Activated naive CD8-positive, alpha-beta T cell treated with anti-CD3 and anti-CD28 coated beads, Interleukin-2, amount 10 ng/mL, durations not matched to agents 7 days and 5 days (primary cell): ENCODE data around the gene GPHB5. TPM values are rescaled to one million over a fixed set of nuclear protein-coding genes. Genes with fewer than 3 reads are reported as not detected.

Source experiments
- ATAC-seq: fragments of 150-1000 bp; cut with Tn5 transposase; one replicate; pipeline ENCODE4 v1.10.0; 2021; ENCODE audit warnings: low read depth, moderate library complexity
- POLR2A ChIA-PET: fragments of 350-600 bp; sonication (Branson Sonifier 250); formaldehyde crosslinking; loops from one replicate; lab custom pipeline; 2021; ENCODE audit warnings: antibody characterized with exemption; lab: Charles Lee
- DNase-seq: peaks from one replicate; pipeline ENCODE4 v3.0.0; 2021
- H3K27ac Mint-ChIP-seq: one replicate; pipeline ENCODE4 v1.8.0; 2022; ENCODE audit warnings: mild to moderate bottlenecking, mixed read lengths
- H3K27me3 Mint-ChIP-seq: one replicate; pipeline ENCODE4 v1.8.0; 2022; ENCODE audit warnings: mild to moderate bottlenecking, moderate library complexity, mixed read lengths
- H3K36me3 Mint-ChIP-seq: one replicate; pipeline ENCODE4 v1.8.0; 2021; ENCODE audit warnings: mild to moderate bottlenecking, mixed read lengths
- H3K4me1 Mint-ChIP-seq: one replicate; pipeline ENCODE4 v1.8.0; 2021; ENCODE audit warnings: mixed read lengths
- H3K4me3 Mint-ChIP-seq: one replicate; pipeline ENCODE4 v1.8.0; 2022; ENCODE audit warnings: mild to moderate bottlenecking, moderate library complexity, mixed read lengths
- H3K9me3 Mint-ChIP-seq: one replicate; pipeline ENCODE4 v1.8.0; 2021; ENCODE audit warnings: mixed read lengths
- total RNA-seq, 2 experiments: library from RNA; stranded (reverse); gene quantifications; one replicate each; pipeline ENCODE4 v1.2.3, GENCODE V29; 2021

The GPHB5 gene
- total RNA-seq, 2 experiments from 2014 or later = not detected

GRCh38 chr14:63267171-63267570, 51.6 kb downstream of the GPHB5 start:
- no peaks in the 10 kb centered on the region for H3K36me3 Mint-ChIP-seq
- DNase-seq (no peak), ATAC-seq (no peak)
- H3K9me3 Mint-ChIP-seq = no peaks in the 10 kb centered on the region
- H3K4me1 Mint-ChIP-seq = no peaks in the 10 kb centered on the region
- POLR2A ChIA-PET = no interaction called here
- no peak overlapping the region for H3K4me3 Mint-ChIP-seq
- H3K27ac Mint-ChIP-seq = no peak overlapping the region
- peaks cover 8% of the 10 kb centered on the region for H3K27me3 Mint-ChIP-seq

- POLR2A ChIA-PET = no interaction called here
- H3K27ac Mint-ChIP-seq = no peak overlapping the region
- H3K36me3 Mint-ChIP-seq = no peaks in the 10 kb centered on the region
- no peak for DNase-seq
- H3K4me3 Mint-ChIP-seq = no peak overlapping the region
- no peaks in the 10 kb centered on the region for H3K9me3 Mint-ChIP-seq
- no peaks in the 10 kb centered on the region for H3K4me1 Mint-ChIP-seq
- no peak for ATAC-seq
- H3K27me3 Mint-ChIP-seq = peaks cover 10% of the 10 kb centered on the region
Measured at GRCh38 chr14:63266106-63266505, 52.6 kb downstream of the GPHB5 start.

Other genes with a start within 250 kb of the GPHB5 start
- not detected for gene RHOJ, start 114.5 kb downstream of the GPHB5 start, total RNA-seq
- 10 to 100 TPM; 46.5 to 48.4 TPM for gene PPP2R5E, start 224.4 kb upstream of the GPHB5 start, total RNA-seq